HFFc6 (cell line): ENCODE results near the gene EEIG2. TPM values are rescaled to one million over a fixed set of nuclear protein-coding genes. Genes with fewer than 3 reads are reported as not detected.
A peak's percentile ranks its signal among the peaks of the same experiment; 100 is the strongest.

Experiments
- DNase-seq: peaks from one replicate; pipeline ENCODE4 v3.0.0-alpha.2; 2018
- H3K27ac Mint-ChIP-seq: 2 replicates; pipeline ENCODE4 v1.8.0; 2020; ENCODE audit warnings: mild to moderate bottlenecking, mixed read lengths
- H3K27me3 Mint-ChIP-seq: 2 replicates; pipeline ENCODE4 v1.8.0; 2021; ENCODE audit warnings: mild to moderate bottlenecking, moderate library complexity, mixed read lengths; ENCODE audit not compliant: insufficient read depth
- H3K36me3 Mint-ChIP-seq: 2 replicates; pipeline ENCODE4 v1.8.0; 2021; ENCODE audit warnings: low read depth, mixed read lengths
- H3K4me1 Mint-ChIP-seq: 2 replicates; pipeline ENCODE4 v1.8.0; 2020; ENCODE audit warnings: low read depth, mixed read lengths
- H3K4me3 Mint-ChIP-seq: 2 replicates; pipeline ENCODE4 v1.8.0; 2020; ENCODE audit warnings: mild to moderate bottlenecking, moderate library complexity, mixed read lengths
- H3K9me3 Mint-ChIP-seq: 2 replicates; pipeline ENCODE4 v1.8.0; 2020; ENCODE audit warnings: mild to moderate bottlenecking, mixed read lengths
- CTCF ChIP-seq: fragments of 200-600 bp; sonication (generic); IDR thresholded peaks from 2 replicates; pipeline ENCODE4 v1.5.0; 2021; ENCODE audit warnings: antibody characterized with exemption, mild to moderate bottlenecking
- total RNA-seq, 6 experiments: library from RNA; stranded (reverse); fragmentation: NEBNext Ultra II Directional; extraction: Animal tissue kit (Norgen Biotek cat#: 25700); gene quantifications; 2 replicates in 1 of 6; 3 replicates in 5 of 6; pipeline ENCODE4 v1.2.3, GENCODE V29; 2021

The EEIG2 gene
- total RNA-seq, 6 experiments from 2014 or later: 3.3 to 5.2 (median 4.5) TPM

GRCh38 chr1:108556066-108556465, 3.8 kb upstream of the EEIG2 start:
- Mint-ChIP-seq H3K27me3 (no peaks in the 10 kb centered on the region), H3K9me3 (no peaks in the 10 kb centered on the region), H3K4me1 (peaks cover 5% of the 10 kb centered on the region), H3K4me3 (no peak overlapping the region), H3K36me3 (no peaks in the 10 kb centered on the region), H3K27ac (no peak overlapping the region)
- DNase-seq: no peak
- TF ChIP-seq CTCF: no peak

GRCh38 chr1:108556499-108556898, 3.4 kb upstream of the EEIG2 start:
- no peak for TF ChIP-seq CTCF
- Mint-ChIP-seq H3K9me3 (no peaks in the 10 kb centered on the region), H3K36me3 (no peaks in the 10 kb centered on the region), H3K27me3 (no peaks in the 10 kb centered on the region), H3K27ac (no peak overlapping the region), H3K4me1 (peaks cover 8% of the 10 kb centered on the region), H3K4me3 (no peak overlapping the region)
- no peak for DNase-seq

GRCh38 chr1:108557296-108557695, 2.6 kb upstream of the EEIG2 start:
- no peaks in the 10 kb centered on the region for H3K9me3 Mint-ChIP-seq
- no peak for TF ChIP-seq CTCF
- H3K36me3 Mint-ChIP-seq: no peaks in the 10 kb centered on the region
- no peak for DNase-seq
- H3K4me3 Mint-ChIP-seq: no peak overlapping the region
- peaks cover 8% of the 10 kb centered on the region for H3K4me1 Mint-ChIP-seq
- H3K27me3 Mint-ChIP-seq: no peaks in the 10 kb centered on the region
- H3K27ac Mint-ChIP-seq: no peak overlapping the region

- H3K36me3 Mint-ChIP-seq: no peaks in the 10 kb centered on the region
- peaks cover 8% of the 10 kb centered on the region for H3K4me1 Mint-ChIP-seq
- peak overlapping the region; percentile 45 for H3K27ac Mint-ChIP-seq
- H3K27me3 Mint-ChIP-seq: no peaks in the 10 kb centered on the region
- no peak for TF ChIP-seq CTCF
- H3K9me3 Mint-ChIP-seq: no peaks in the 10 kb centered on the region
- peak; percentile 3 for DNase-seq
- peak overlapping the region; percentile 92 for H3K4me3 Mint-ChIP-seq
These were observed 431 bp downstream of the EEIG2 start for GRCh38 chr1:108560189-108560873.

GRCh38 chr1:108560874-108561459, 1.1 kb downstream of the EEIG2 start:
- peaks cover 8% of the 10 kb centered on the region for H3K4me1 Mint-ChIP-seq
- peak; percentile 53 for DNase-seq

More at GRCh38 chr1:108560874-108561459, 1.1 kb downstream of the EEIG2 start:
- H3K4me3 Mint-ChIP-seq: peak overlapping the region; percentile 92
- no peaks in the 10 kb centered on the region for H3K9me3 Mint-ChIP-seq
- peak overlapping the region; percentile 45 for H3K27ac Mint-ChIP-seq
- H3K36me3 Mint-ChIP-seq: no peaks in the 10 kb centered on the region
- no peaks in the 10 kb centered on the region for H3K27me3 Mint-ChIP-seq
- TF ChIP-seq CTCF: no peak
